Hematopoietic multipotent progenitor cell treated with erythropoietin and hydrocortisone succinate and interleukin-3 and kit ligand, for 4 days (in vitro differentiated cells): ENCODE data around the gene MB21D2.
A peak's percentile ranks its signal among the peaks of the same experiment; 100 is the strongest.

Experiments
- DNase-seq: peaks from one replicate; pipeline ENCODE4 v3.0.0-alpha.2; 2015

MB21D2 gene

DNA sequence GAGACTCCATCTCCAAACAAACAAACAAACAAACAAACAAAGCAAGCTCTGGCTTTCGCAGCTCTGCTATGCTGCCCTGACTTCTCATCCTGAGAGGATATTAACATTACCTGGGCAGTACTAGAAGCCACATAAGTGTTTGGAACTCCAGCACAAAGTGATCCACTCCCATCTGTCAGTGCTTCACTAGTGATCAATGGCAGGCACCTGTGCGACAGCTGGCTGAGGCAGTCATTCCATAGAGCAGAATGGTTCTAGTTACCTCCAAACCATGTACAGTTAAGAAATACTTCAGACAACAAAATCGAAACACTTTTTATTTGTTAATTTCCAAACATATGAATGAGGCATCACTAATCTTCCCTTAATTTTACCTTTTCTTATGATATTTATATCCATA is 2.8 kb upstream of the MB21D2 start:
- DNase-seq: no peak

DNA sequence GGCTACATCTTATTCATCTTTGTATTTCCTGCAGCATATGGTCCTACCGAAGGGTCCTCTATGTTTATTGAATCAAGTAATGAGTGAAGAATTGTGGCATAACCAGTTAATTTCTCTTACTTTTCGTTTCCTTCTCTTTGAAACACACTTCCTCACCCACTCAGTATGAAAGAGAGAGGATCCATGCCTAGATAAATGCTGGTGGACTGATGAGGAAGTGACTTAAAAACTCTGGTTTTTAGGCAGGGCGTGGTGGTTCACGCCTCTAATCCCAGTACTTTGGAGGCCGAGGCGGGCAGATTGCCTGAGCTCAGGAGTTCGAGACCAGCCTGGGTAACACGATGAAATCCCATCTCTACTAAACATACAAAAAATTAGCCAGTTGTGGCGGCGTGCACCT is 2.2 kb upstream of the MB21D2 start:
- no peak for DNase-seq

DNA sequence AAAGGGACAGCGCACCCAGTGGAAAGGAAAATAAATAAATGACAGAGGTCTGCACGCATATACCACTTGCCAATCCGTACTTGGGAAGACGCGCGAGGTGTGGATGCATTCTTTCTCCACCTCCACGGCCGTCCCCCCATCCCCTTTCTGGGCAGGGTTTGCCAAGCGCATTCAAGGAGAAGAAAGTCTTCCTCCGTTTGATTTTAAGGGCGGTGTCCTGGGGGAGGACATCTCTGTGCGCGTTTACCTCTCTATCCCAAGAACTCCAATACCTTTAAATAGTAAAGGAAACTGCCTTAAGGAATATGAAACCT is 576 bp upstream of the MB21D2 start:
- no peak for DNase-seq

DNA sequence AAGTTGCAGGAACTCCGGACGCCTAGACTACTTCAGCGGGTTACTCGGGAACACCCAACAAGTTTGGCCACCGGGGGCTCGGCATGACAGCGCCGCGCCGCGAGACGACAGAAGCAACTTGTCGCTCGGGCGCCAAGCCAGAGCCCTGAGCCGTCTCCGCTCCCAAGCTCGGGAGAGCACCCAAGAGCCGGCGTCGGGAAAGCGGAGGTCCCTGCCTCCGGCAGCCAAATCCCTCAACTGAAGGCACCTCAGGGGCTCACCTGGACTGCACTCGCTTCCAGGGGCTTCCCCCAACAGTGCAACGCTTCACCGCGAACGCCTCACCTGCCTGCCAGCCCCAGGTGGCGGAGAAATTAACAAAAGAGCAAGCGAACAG is 640 bp downstream of the MB21D2 start:
- peak; percentile 64 for DNase-seq

DNA sequence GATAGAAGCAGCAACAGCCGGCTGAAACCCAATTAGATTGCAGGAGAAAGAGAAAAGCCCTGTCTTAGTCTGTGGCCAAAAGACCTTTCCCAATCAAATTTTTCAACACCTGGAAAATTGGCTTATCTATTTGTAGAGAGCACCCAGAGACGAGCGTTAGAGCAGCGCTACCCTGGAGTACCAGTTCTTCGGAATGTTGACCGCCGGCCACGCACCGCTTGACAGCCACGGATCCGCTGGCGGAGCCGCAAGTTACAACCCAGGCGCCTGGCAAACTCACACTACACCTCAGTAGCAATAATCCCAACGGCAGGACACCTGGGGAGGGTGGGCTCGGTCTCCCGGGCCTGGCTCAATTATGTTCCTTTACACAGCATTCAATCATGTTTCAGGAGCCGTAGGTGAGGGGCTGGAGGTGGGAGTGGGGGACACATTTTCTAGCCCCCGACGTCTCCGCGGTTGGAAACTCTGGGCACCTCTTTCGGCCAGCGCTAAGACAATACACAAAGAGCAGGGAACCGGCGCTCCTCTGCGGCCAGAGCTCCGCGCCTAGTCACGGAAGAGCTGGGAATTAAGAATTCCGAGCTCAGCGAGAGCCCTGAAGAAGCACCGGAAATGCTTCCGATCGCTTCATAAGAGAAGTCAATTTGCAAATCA is 1.2 kb downstream of the MB21D2 start:
- DNase-seq: peak; percentile 24

DNA sequence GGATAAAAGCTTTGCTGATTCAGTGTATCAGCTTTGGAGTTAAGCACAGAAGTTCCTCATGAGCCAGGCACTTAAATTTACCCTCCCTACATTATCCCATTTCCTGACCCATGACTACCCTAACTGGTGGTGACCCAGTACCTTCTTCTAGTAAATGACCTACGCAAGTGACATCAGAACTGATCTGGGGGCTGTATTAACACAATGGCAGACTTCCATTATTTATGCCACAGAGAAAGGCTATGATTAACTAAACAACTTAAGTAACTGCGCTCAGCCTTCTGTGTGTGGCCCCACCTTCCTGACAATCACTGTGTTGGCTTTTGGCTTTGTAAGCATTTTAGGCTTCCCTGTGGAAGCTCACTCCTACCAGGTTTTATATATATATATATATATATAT is 1.9 kb downstream of the MB21D2 start:
- DNase-seq: no peak

DNA sequence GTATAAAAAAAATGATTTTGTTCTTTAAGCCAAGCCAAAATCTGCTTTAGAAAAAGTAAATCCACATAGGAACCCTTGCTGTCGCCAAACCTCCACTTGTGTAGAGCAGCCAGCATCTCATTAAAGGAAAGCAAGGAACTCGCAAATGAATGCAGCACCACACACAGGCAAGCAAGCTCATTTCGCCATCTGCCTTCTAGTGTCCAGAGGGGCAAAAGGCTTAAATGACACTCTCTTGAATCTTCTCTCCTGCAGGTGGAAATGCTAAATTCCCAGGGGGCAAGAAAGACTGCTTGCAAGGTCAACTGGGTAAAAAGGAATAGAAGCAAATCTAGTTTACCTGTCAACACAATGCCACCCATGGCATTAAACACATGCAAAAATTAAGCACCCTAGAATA is 2.4 kb downstream of the MB21D2 start:
- DNase-seq: peak; percentile 62

DNA sequence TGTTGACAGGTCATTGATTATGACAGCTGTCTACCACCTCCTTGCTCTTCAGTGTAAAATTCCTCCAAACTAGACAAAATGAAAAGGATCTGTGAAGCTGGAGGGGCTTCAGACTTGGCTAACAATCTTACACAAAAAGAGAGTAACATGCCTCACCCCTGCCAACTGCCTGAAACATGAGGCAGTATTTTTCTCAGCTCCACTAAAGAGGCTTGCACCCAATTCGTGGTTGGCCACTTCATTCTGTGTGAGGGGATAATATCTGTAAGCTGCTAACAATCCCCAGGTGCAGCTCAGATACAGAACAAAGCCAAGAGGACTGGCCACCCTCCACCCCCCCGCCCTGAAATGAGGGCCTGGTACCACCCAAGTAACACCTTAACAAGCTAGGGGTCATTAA is 2.8 kb downstream of the MB21D2 start:
- DNase-seq: no peak

DNA sequence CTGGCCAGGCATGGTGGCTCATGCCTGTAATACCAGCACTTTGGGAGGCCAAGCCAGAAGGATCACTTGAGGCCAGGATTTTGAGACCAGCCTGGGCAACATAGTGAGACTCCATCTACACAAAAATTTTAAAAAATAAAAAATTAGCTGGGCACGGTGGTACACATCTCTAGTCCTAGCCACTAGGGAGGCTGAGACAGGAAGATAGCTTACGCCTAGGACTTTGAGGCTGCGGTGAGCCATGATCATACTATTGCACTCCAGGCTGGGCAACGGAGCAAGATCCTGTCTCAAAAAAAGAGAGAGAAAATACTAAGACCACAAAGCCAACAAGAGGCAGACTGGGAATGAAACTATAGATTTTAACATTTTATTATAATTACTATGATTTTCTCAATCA is 4.1 kb downstream of the MB21D2 start:
- DNase-seq: no peak

DNA sequence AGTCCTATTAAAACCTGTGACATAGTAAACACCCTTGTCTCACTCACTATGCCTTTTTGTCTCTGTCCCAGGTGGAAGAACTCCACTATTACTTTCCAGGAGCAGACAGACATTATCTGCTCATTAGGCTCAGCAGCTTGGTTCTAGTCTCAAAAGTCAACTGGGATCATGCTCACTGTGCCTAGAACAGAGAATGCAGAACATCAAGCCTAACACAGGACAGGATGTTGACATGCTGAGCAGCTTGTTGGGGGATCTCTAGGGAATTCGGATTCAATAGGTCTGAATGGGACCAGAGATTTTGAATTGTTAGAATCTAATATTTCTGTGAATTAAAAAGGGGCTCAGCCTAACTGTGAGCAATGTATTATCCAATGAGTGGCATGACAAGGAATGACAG is 6.4 kb downstream of the MB21D2 start:
- no peak for DNase-seq

DNA sequence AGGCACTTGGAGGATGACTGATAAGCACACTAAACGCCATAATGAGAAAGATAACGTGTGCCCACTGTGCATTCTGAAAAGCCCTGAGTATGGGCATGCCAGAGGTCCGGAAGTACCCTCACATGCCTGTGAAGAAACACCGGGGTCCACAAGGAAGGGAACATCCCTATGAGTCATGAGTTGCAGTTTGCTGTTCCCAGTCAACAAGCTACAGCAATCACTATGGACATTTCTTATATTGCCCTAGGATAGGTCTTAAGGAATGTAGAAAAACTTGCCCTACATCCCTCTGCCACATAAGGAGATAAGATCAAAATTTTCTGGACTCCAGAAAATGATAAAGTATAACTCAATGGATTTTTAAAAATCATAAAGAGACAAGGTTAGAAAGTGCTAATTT is 9.9 kb downstream of the MB21D2 start:
- no peak for DNase-seq

DNA sequence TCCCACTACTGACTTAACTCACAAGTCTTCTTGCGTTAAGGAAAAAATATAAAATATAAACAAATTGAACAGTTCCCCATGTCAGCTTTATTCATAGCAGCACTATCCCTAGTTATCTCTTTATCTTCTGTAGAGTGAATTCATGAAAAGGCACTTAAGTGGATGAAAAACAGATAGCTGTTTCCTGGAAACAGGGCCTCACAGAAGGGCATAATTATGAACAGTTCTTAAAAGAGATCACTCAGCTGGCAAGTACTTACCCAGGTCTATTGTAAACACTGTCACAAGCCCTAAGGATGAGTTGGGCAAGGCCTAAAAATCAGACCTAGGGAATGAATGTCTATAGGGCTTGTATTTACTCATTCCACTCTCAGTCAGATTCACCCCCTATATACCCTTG is 10.7 kb downstream of the MB21D2 start:
- DNase-seq: no peak

DNA sequence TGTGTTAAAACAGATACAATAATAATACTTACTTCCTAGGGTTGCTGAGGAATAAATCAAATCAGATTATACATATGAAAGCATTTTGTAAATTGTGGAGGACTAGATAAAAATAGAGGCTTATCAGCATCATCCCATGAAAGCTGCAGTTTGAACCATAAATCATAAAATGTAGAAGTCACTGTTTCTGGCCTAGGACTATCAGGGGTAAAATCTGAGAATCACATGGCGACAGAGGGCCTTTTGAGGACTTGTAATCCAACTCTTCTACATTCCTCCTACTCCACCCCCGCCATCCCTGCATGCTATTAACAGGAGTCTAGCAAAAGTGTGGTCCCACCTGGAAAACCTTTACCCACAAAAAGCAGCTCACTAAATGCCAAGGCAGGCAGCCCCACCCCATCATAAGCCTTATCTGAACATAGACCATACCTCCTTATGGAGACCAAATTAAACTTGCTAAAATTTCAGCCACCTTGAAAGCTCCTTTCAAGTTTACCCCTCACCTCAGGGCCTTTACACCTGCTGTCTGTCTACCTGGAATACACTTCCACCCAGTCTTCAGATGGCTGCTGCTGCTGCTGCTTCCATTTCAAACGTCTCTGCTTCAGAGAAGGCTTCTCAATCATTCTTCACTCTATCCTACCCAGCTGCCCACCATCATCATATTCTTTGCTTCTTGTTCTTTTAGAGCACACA is 11.5 kb downstream of the MB21D2 start:
- no peak for DNase-seq

DNA sequence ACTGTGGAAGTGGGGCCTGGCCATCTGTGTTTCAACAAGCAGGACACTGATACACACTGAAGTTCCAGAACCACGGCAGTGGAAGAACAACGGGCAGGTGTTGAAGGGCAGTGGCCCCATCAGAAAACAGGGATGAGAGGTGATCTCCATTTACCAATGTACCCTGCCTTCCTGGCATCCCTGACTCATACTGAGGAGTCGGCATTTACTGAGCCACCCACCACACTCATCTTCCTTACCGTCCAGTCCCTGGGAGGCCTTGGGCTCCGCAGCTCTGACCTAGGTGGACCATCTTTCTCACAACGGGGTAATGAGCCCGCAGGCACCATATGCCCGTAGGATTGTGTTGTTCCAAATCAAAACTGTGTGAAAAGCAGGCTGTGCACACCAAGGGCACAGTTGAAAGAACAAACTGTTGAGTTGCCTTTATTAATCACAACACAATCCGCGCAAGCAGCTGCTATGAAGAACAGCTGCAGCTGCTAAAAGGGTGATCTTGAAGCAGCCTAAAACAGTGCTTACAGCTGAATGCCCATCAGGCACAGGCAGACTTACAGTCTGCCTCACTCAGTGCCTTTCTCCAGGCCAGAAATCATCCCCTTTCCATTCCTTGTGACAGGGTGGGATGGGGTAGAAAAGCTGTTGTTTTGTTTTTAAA is 12.9 kb downstream of the MB21D2 start:
- no peak for DNase-seq

DNA sequence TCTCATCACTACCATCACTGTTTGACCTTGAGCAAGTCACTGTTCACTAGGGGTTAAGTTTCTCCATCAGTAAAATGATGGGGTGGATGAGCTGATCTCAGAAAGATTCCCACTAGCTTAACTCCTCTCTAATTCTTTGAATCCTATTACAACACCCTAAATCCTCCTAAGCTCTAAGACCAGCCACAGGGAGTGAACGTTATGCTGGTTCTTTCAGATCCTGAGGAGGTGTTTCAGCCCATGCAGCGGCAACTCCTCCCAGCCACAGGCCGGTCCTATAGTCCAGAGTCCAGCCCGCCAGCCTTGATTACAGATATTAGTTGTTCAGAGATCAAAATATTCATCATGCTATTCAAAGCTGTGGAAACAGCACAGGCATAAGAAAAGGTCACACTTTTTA is 15.1 kb downstream of the MB21D2 start:
- DNase-seq: no peak

DNA sequence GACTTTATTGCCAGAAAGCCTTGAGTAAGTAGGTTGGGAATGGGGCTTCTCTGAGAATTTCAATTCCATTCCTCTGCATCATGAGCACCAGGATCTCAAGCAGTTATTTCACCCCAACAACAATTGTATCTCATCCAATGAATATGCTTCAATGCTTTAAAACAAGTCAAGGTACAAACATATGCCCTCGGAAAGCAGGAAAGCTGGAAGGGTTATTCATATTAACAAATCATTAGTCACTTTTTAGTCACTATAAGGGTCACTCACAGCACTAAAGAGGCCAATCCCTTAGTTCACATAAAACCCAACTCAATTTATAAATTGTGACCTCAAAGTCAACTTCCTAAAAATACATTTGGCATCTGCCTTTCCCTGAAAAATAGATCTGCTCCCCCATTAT is 16.2 kb downstream of the MB21D2 start:
- no peak for DNase-seq

DNA sequence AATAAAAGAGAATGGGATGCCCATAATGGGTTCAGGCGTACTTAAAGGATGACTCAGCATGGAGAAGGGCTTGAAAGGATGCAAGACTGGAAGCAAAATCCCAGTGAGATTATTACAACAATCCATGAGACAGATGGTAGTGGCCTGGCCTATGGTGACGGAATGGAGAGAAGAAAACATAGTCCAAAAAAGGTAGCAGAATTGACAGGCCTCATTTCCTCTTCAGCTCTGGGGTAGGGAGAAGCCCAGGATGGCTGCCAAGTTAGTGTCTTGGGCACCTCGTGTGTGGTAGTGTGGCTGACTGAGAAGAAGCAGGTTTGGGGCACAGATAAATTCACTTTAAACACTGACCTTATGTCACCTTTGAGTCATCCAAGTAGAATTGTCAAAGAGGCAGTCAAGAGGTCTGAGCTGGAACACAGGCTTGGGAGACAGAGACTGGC is 18.1 kb downstream of the MB21D2 start:
- DNase-seq: peak; percentile 59

DNA sequence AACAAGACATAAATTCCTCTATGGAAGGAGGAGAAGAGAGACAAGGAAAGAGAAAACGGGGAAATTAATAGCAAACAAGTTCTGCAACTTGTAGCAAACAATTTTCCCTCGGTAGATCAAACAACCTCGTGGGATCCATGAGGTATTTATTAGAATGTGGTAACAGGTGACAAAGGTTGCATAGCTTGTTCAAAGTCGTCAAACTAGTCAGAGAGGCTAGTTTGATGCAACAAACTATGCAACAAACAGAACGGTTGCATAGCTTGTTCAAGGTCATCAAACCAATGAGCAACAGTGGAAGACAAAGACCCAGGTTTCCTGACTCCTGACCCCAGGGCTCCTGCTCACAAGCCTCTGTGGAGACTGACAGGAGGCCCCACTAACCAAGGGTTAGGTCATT is 20.7 kb downstream of the MB21D2 start:
- DNase-seq: no peak

DNA sequence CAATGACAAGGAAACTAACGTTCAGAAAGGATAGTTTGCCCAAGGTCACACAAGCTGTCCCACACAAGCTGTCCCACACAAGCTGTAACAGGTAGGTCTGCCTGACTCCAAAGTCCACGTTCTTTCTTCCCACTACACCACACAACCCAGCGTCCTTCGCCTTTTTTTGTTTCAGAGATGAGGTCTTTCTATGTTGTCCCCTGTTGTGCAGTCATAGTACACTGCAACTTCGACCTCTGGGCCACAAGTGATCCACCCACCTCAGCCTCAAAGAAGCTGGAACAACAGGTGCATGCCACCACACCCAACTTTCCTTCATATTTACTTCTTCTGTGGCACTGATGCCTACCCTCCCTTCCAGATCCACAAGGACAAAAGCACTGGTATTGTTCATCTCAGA is 21.4 kb downstream of the MB21D2 start:
- DNase-seq: no peak

DNA sequence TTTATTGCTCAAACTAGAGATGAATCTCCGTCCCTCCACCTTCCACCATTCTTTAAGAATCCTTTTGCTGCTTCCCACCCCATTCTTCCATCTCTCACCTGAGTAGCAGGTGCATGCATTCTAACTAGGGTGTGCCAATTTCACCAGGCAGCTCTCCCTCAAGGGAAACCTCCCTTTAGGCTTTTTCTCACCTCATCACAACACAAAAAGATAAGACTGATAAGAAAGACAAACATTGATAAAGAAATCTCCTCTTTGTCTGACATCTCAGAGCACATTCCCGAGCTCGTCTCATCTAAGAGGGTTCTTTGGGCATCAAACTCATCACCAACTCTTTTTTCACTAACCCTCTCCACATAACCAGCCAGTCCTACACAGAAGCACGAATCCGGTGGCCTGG is 23.0 kb downstream of the MB21D2 start:
- no peak for DNase-seq

DNA sequence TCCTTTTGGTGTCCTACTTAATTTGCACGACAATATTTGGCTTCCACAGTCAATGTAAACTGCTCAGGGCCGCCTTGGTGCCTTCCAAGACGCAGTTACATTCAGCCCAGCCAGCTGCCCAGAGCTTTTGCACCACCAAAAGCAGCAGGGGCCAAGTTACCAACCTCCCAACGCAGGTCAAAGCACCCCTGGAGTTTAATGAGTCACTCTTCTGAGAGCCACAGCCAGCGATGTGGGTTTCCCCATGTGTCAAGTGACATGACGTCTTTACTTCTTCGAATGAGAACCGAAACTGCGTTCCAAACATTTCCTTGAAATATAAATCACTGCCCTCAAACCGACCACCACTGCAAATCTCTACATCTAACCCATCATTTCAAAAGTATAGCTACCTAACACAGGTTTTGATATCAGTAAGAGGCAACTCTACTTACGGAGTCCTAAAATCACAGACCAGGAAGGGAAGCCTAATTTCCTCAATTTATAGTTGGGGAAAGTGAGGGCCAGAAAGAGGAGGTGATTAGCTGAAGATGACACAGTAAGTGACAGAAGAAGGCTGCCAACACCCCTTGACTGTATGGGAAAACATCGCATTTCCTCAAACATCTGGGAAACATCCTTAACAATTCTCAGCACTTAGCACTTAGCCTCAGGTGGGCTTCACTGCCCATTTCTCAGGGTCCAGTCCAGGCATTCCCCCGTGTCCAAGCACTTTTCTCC is 24.5 kb downstream of the MB21D2 start:
- peak; percentile 81 for DNase-seq

DNA sequence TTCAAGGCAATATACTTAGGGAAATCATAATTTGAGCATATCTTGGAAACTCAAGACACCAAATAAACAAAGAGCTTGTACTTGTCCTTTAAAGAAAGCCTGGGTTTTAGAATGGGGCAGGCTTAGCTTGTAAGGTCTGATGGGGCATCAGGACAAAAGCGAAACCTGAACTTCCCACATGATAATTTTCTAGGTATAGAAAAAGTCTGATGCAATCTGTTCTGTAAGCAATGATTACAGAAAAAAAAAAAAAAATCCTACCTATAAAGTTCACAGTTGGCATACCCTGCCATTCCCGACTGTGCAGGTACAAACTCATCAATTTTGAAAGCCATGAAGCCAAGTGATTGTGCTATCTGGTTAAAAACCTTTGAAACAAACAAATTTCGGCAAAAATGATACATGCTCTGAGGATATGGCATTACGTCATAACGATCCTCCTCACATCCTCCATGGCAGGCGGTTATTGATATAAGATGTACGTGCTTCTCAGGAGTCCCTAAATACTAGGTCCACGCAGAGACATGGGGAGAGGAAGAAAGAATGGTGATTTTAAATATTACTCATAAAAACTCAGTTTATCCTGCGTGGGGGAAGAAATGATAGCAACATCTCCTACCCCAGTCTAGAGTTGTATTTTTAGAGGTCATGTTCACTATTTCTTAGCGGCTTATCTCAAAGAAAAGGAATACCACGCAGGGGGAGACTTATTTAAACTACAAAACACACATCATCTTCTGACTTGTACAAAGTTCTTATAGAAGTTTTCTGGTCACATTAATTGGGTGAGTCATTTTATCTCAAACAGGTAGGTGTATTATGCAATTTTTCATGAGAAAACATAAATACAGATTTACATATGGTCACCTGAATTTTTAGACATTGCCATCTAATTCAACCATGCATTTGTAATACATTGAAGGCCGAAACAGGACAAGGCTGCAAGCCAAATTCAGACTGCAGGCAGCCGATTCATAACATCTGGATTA is 27.0 kb downstream of the MB21D2 start:
- DNase-seq: no peak

DNA sequence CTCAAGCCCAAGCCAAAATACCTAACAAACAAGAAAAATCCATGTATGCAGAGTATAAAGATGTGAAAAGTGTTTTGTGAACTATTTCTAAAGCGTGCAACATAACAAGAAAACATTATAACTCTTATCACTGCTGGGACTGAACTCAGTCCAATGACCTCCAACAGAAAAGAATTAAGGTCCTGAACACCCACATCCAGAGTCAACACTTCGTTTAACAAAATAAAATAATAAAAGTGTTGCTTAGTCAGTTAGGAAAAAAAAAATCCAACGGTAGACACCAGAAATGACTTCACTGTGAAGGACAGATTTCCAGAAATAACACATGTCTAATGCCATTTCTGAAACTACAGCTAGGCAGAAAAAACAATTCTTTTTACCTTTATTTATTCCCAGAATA is 28.0 kb downstream of the MB21D2 start:
- DNase-seq: no peak
